ENCODE results near the gene CIRBP. TPM values are rescaled to one million over a fixed set of nuclear protein-coding genes. Genes with fewer than 3 reads are reported as not detected.
A peak's percentile ranks its signal among the peaks of the same experiment; 100 is the strongest.
"Not testable (repeated sequence)": the region's sequence is repeated elsewhere in the genome, so short reads cannot be mapped to it uniquely, and the experiment has no call there.

Gene CIRBP
- total RNA-seq, 1 donor from 2014 or later = 370 TPM

- TF ChIP-seq CTCF (IDR thresholded peaks at IDR 0.05; ENCODE audit: insufficient read depth, low read length, severe bottlenecking) = no peak
- FAIRE-seq (no peak), DNase-seq (ENCODE audit: low read depth) (peak; percentile 81)
- Histone ChIP-seq H3K36me3 (ENCODE audit: control insufficient read depth, insufficient read depth, low read length) (peaks cover 3% of the 10 kb centered on the region), H3K27me3 (ENCODE audit: control insufficient read depth, insufficient read depth, low read length) (no peaks in the 10 kb centered on the region), H3K4me3 (ENCODE audit: low read depth, low read length) (peak within 1 kb of the TSS; percentile 62)
Observed at GRCh38 chr19:1241417-1242095, 27.6 kb upstream of the CIRBP start, which contains the start of gene ATP5F1D. ATP5F1D (plus strand) TSS chr19:1241751; CDS start chr19:1241851, 100 bp downstream.

- FAIRE-seq (no peak), DNase-seq (ENCODE audit: low read depth) (peak; percentile 57)
- Histone ChIP-seq H3K27me3 (ENCODE audit: control insufficient read depth, insufficient read depth, low read length) (no peaks in the 10 kb centered on the region), H3K4me3 (ENCODE audit: low read depth, low read length) (no peak overlapping the region), H3K36me3 (ENCODE audit: control insufficient read depth, insufficient read depth, low read length) (peaks cover 3% of the 10 kb centered on the region)
- peak; percentile 100 for TF ChIP-seq CTCF (IDR thresholded peaks at IDR 0.05; ENCODE audit: insufficient read depth, low read length, severe bottlenecking)
Observed at GRCh38 chr19:1243768-1244692, 25.1 kb upstream of the CIRBP start.

- DNase-seq (ENCODE audit: low read depth) (no peak), FAIRE-seq (no peak)
- H3K4me3 ChIP-seq (ENCODE audit: low read depth, low read length) = no peak overlapping the region
- H3K36me3 ChIP-seq (ENCODE audit: control insufficient read depth, insufficient read depth, low read length) = peaks cover 3% of the 10 kb centered on the region
- no peaks in the 10 kb centered on the region for H3K27me3 ChIP-seq (ENCODE audit: control insufficient read depth, insufficient read depth, low read length)
- TF ChIP-seq CTCF (IDR thresholded peaks at IDR 0.05; ENCODE audit: insufficient read depth, low read length, severe bottlenecking) = no peak
Observed at GRCh38 chr19:1244693-1245451, 24.3 kb upstream of the CIRBP start.

GRCh38 chr19:1245494-1246264, 23.5 kb upstream of the CIRBP start:
- Histone ChIP-seq H3K4me3 (ENCODE audit: low read depth, low read length) (no peak overlapping the region), H3K36me3 (ENCODE audit: control insufficient read depth, insufficient read depth, low read length) (peaks cover 6% of the 10 kb centered on the region), H3K27me3 (ENCODE audit: control insufficient read depth, insufficient read depth, low read length) (no peaks in the 10 kb centered on the region)
- no peak for FAIRE-seq
- DNase-seq (ENCODE audit: low read depth) = no peak
- no peak for TF ChIP-seq CTCF (IDR thresholded peaks at IDR 0.05; ENCODE audit: insufficient read depth, low read length, severe bottlenecking)

- FAIRE-seq = peak; percentile 43
Observed at GRCh38 chr19:1246265-1247087, 22.7 kb upstream of the CIRBP start.

More at GRCh38 chr19:1246265-1247087, 22.7 kb upstream of the CIRBP start:
- DNase-seq (ENCODE audit: low read depth); H3K4me3 ChIP-seq (ENCODE audit: low read depth, low read length); H3K27me3 ChIP-seq (ENCODE audit: control insufficient read depth, insufficient read depth, low read length): not testable (repeated sequence)
- peaks cover 12% of the 10 kb centered on the region for H3K36me3 ChIP-seq (ENCODE audit: control insufficient read depth, insufficient read depth, low read length)

Measured in bronchial epithelial cell (primary cell).